ENCODE data around the gene U2AF2.
A peak's percentile ranks its signal among the peaks of the same experiment; 100 is the strongest.

The U2AF2 gene

DNA sequence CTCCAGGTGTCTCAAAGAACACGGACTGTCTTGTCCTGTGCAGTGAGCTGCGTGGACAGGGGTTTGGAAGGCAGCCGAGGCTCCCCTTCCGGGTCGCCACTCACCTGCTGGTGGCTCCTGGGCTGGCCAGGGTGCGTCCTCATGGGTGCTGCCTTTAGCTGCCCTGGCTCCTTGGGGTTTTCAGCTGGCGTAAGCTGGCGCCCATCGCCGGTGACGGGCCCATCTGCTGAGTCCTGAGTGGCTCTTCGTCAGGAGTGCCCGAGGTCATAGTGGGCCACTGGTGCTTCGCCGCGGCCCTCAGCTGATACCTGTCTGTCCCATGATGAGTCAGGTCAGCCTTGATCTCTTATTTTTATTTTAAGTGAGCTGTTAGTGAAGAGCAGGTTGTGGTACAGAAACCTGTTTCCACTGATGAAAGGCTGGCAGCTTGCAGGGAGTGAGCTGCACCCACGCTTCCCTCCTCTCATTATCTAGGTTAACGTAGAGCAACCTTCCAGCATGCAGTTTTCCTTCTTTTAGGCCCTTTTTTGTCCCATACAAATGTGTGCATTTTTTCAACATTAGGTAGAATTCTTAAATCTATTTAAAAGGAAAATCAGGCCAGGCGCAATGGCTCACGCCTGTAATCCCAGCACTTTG lies 38.6 kb downstream of the U2AF2 start:
- TF ChIP-seq, protein P1, sequence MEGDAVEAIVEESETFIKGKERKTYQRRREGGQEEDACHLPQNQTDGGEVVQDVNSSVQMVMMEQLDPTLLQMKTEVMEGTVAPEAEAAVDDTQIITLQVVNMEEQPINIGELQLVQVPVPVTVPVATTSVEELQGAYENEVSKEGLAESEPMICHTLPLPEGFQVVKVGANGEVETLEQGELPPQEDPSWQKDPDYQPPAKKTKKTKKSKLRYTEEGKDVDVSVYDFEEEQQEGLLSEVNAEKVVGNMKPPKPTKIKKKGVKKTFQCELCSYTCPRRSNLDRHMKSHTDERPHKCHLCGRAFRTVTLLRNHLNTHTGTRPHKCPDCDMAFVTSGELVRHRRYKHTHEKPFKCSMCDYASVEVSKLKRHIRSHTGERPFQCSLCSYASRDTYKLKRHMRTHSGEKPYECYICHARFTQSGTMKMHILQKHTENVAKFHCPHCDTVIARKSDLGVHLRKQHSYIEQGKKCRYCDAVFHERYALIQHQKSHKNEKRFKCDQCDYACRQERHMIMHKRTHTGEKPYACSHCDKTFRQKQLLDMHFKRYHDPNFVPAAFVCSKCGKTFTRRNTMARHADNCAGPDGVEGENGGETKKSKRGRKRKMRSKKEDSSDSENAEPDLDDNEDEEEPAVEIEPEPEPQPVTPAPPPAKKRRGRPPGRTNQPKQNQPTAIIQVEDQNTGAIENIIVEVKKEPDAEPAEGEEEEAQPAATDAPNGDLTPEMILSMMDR (conservative IDR thresholded peaks at IDR 0.05; ENCODE audit: low read depth): no peak
- no peak for DNase-seq (ENCODE audit: low spot score)
- CTCF ChIA-PET: no interaction called here
- 0 out of 2 replicates have a peak overlapping the region, but pooled peaks have one; percentile 22 for H3K27ac ChIP-seq
- POLR2A ChIA-PET (ENCODE audit: low non-redundant PET): no interaction called here

DNA sequence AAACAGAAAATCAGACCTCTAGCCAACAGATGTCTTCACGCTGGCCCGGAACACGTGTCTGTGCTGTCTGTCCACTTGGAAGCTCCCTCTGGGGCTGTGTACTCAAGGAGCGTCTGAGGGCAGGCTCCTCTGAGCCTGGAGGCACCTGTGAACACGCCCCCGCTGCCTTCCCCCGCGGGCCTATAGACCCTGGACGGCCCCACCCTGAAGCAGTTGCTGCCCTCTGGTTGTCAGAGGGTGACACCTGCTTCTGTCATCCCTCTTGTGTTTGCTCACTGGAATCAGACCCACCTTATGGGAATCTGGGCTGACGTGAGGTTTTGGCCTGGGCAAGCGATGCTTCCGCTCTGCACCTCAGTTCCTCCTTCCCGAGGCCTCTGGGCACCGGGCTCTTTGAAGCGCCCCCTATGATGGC lies 39.4 kb downstream of the U2AF2 start:
- ChIA-PET POLR2A (ENCODE audit: low non-redundant PET) (no interaction called here), CTCF (interaction anchor here (0.7 kb wide), 1 partner anchor 1515 kb away, joined by 5 read pairs; no protein-coding TSS in a partner anchor)
- no peak for DNase-seq (ENCODE audit: low spot score)
- H3K27ac ChIP-seq: no peak overlapping the region
- TF ChIP-seq, protein P1 (conservative IDR thresholded peaks at IDR 0.05; ENCODE audit: low read depth): no peak

- no peak for DNase-seq (ENCODE audit: low spot score)
- no peak overlapping the region for H3K27ac ChIP-seq
- TF ChIP-seq, protein P1 (conservative IDR thresholded peaks at IDR 0.05; ENCODE audit: low read depth): no peak
- POLR2A ChIA-PET (ENCODE audit: low non-redundant PET): no interaction called here
- CTCF ChIA-PET: interaction anchor here (0.7 kb wide), 1 partner anchor 1514 kb away, joined by 5 read pairs; no protein-coding TSS in a partner anchor
Observed at GRCh38 chr19:55694656-55695491, 40.0 kb downstream of the U2AF2 start.

GRCh38 chr19:55695511-55696290 lies 40.9 kb downstream of the U2AF2 start:
- ChIA-PET CTCF (no interaction called here), POLR2A (ENCODE audit: low non-redundant PET) (no interaction called here)
- TF ChIP-seq, protein P1 (conservative IDR thresholded peaks at IDR 0.05; ENCODE audit: low read depth): no peak

GRCh38 chr19:55696301-55697068 lies 41.6 kb downstream of the U2AF2 start:
- TF ChIP-seq, protein P1 (conservative IDR thresholded peaks at IDR 0.05; ENCODE audit: low read depth): no peak
- CTCF ChIA-PET: no interaction called here

More at GRCh38 chr19:55695511-55696290, 40.9 kb downstream of the U2AF2 start:
- no peak for DNase-seq (ENCODE audit: low spot score)
- H3K27ac ChIP-seq: 0 out of 2 replicates have a peak overlapping the region, but pooled peaks have one; percentile 4

More at GRCh38 chr19:55696301-55697068, 41.6 kb downstream of the U2AF2 start:
- POLR2A ChIA-PET (ENCODE audit: low non-redundant PET): no interaction called here
- DNase-seq (ENCODE audit: low spot score): no peak
- H3K27ac ChIP-seq: 0 out of 2 replicates have a peak overlapping the region, but pooled peaks have one; percentile 4

Measured in RWPE1 (cell line).